OCI-LY3 (cell line): ENCODE results near the gene TMEM47.

ENCODE experiments used
- CTCF ChIP-seq: fragments of 200-600, 300-600 bp; sonication (generic); IDR thresholded peaks from 2 replicates; pipeline ENCODE4 v1.5.1; 2014; ENCODE audit warnings: antibody characterized with exemption, low read length, low read depth
- EZH2phosphoT487 ChIP-seq: fragments of 200-600 bp; shearing (Covaris generic); IDR thresholded peaks from 2 replicates; pipeline ENCODE4 v1.6.1; 2018; ENCODE audit warnings: antibody characterized with exemption, mixed run types, low read depth

GRCh38 chrX:34612036-34612435 lies 45.0 kb downstream of the TMEM47 start:
- TF ChIP-seq CTCF (no peak), EZH2phosphoT487 (no peak)
